Activated T-cell treated with anti-CD3 and anti-CD28 coated beads, Interleukin-2, amount 50 U/mL, for 24 hours (primary cell): Measurements from ENCODE around the gene SRP72.

Source experiments
- DNase-seq: peaks from one replicate; pipeline ENCODE4 v3.0.0-alpha.2; 2020
- H3K27ac Mint-ChIP-seq: 2 replicates; pipeline ENCODE4 v1.8.0; 2020; ENCODE audit warnings: mild to moderate bottlenecking, mixed read lengths
- H3K27me3 Mint-ChIP-seq: 2 replicates; pipeline ENCODE4 v1.8.0; 2020; ENCODE audit warnings: mixed read lengths
- H3K36me3 Mint-ChIP-seq: 2 replicates; pipeline ENCODE4 v1.8.0; 2020; ENCODE audit warnings: low read depth, mixed read lengths
- H3K4me1 Mint-ChIP-seq: 2 replicates; pipeline ENCODE4 v1.8.0; 2020; ENCODE audit warnings: low read depth, mixed read lengths
- H3K4me3 Mint-ChIP-seq: 2 replicates; pipeline ENCODE4 v1.8.0; 2020; ENCODE audit warnings: mild to moderate bottlenecking, moderate library complexity, mixed read lengths
- H3K9me3 Mint-ChIP-seq: 2 replicates; pipeline ENCODE4 v1.8.0; 2020; ENCODE audit warnings: mixed read lengths

Gene SRP72, protein sequence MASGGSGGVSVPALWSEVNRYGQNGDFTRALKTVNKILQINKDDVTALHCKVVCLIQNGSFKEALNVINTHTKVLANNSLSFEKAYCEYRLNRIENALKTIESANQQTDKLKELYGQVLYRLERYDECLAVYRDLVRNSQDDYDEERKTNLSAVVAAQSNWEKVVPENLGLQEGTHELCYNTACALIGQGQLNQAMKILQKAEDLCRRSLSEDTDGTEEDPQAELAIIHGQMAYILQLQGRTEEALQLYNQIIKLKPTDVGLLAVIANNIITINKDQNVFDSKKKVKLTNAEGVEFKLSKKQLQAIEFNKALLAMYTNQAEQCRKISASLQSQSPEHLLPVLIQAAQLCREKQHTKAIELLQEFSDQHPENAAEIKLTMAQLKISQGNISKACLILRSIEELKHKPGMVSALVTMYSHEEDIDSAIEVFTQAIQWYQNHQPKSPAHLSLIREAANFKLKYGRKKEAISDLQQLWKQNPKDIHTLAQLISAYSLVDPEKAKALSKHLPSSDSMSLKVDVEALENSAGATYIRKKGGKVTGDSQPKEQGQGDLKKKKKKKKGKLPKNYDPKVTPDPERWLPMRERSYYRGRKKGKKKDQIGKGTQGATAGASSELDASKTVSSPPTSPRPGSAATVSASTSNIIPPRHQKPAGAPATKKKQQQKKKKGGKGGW

DNA sequence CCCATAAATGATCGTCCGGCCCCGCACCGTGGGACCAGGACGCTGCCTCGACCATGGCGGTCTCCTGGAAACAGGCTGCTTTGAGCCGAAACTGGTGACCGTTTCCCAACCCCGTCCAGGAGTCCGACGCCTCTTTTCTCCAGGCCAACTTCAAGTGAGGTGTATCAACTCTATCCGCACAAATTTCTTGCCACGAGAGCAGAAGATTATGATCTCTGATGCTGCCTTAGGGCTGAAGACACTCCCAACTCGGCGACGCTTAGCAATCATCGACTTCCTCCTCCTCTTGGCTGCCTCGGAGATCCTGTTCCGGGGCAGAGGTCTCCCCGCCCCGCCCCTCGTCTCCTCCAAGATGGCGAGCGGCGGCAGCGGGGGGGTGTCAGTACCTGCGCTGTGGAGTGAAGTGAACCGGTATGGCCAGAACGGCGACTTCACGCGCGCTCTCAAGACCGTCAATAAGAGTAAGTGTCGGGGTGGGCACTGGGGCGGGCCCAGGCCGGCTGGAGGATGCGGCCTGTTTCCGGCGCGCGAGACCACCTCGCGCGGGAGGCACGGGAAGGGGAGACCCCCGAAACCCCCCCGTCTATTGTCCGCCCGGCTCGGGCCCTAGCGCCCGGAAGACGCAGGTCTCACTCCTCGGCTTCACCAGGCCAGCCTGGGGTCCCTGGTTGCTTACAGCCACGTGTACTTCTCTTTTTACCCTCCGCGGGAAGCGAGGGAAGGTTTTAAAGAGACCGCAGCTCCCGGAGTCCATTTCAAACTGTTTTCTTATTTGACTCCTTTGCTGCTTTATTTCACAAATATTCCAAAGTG, at the start of gene SRP72:
SRP72 (plus strand) TSS at position 334 of the 813 bp plus-strand sequence; CDS start at position 353, 19 bp downstream.
- Mint-ChIP-seq H3K9me3 (no peaks in the 10 kb centered on the region), H3K27me3 (no peaks in the 10 kb centered on the region), H3K36me3 (peaks cover 85% of the 10 kb centered on the region), H3K4me3 (peak within 1 kb of the TSS; percentile 98), H3K27ac (peak within 1 kb of the TSS; percentile 99), H3K4me1 (peaks cover 51% of the 10 kb centered on the region)
- peak; percentile 89 for DNase-seq

DNA sequence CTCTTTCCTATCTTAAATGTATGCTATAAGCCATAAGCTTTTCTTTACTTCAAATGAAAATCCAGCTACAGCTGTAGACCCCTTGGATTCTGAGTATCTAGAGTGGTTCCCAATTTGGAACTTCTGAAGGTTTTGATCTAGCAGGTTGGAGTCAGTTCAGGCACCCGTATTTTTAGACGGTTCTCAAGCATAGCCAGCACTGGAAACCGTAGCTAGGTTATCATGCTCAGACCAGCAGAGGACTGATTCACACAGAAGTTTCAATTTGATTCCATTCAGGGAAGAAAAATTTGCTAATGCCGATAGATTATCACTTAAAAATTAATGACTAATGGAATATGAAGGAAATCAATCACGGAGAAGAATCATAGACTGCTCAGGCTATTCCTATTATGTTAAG, 43.2 kb upstream of the SRP72 start:
- H3K27me3 Mint-ChIP-seq: no peaks in the 10 kb centered on the region
- H3K9me3 Mint-ChIP-seq: no peaks in the 10 kb centered on the region
- peaks cover 25% of the 10 kb centered on the region for H3K4me1 Mint-ChIP-seq
- H3K27ac Mint-ChIP-seq: no peak overlapping the region
- no peak overlapping the region for H3K4me3 Mint-ChIP-seq
- peaks cover 44% of the 10 kb centered on the region for H3K36me3 Mint-ChIP-seq
- no peak for DNase-seq

DNA sequence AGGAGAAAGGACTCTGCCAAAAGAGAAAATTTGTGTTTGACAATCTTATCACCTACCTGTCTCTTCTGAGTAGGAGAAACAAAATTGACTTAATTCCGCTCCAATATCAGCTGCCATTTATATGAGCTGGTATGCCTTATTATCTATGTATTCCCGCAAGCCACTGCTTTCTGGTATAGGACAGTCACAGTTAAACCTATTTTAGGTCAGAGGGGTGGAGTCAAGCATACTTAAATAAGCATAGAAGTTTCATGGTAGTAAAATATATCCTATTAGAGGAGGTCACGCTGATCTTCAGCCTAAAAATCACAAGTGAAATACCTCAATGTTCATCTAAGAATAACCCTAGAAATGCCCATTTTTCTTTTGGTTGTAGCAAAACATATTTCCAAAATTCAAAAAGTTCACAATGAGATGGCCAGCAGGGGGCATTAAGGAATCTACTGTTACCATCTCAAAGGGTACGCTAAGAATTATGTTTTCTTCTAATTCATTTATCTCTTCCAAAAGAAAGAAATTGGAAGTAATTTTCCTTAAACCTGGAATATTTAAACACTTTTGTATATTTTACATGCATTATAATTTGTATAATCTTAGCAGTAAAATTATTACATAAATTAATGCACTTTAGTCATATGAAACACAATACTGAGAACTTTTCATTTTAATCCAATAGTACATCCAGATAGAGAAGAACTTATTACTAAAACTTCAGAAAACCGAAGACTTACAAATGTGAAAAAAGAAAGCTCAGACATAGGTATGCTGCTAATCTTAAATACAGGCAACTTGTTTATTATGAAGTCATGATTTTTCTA, 42.5 kb upstream of the SRP72 start:
- no peak for DNase-seq
- Mint-ChIP-seq H3K4me3 (no peak overlapping the region), H3K4me1 (peaks cover 31% of the 10 kb centered on the region), H3K27ac (no peak overlapping the region), H3K36me3 (peaks cover 44% of the 10 kb centered on the region), H3K9me3 (no peaks in the 10 kb centered on the region), H3K27me3 (no peaks in the 10 kb centered on the region)

DNA sequence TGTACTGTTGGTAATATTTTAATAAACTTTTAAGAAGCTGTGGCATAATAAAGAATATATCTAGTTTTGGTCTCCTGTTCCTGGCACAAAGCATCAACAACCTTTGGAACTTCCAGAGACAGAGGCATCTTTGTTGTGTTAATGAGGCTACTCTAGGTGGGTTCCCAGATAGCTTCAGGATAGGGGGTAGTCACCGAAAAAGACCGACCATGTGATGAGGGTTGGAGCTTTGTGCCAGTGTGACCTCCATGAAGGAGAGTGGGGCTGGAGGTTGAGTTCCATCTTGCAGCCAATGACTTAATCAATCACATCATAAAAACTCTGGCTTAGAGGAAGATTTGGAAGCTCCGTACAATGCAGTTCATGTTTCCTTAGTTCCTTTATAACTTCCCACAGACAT, 41.9 kb upstream of the SRP72 start:
- Mint-ChIP-seq H3K9me3 (no peaks in the 10 kb centered on the region), H3K27ac (no peak overlapping the region), H3K27me3 (no peaks in the 10 kb centered on the region), H3K4me1 (peaks cover 36% of the 10 kb centered on the region), H3K36me3 (peaks cover 43% of the 10 kb centered on the region), H3K4me3 (no peak overlapping the region)
- DNase-seq: no peak

DNA sequence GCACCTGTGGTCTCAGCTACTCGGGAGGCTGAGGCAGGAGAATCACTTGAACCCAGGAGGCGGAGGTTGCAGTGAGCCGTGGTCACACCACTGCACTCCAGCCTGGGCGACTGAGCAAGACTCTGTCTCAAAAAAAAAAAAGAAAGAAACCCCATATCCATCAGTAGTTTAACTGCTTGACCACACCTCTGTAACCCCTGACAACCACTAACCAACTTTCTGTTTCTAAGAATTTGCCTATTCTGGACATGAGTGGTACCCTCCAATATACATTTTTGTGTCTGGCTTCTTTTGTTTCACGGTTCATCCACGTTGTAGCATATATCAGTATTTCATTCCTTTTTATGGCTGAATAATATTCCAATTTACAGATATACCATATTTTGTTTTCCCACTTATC, 41.1 kb upstream of the SRP72 start:
- Mint-ChIP-seq H3K4me1 (peaks cover 41% of the 10 kb centered on the region), H3K27me3 (no peaks in the 10 kb centered on the region), H3K27ac (no peak overlapping the region), H3K4me3 (no peak overlapping the region), H3K36me3 (peaks cover 42% of the 10 kb centered on the region), H3K9me3 (no peaks in the 10 kb centered on the region)
- DNase-seq: no peak

DNA sequence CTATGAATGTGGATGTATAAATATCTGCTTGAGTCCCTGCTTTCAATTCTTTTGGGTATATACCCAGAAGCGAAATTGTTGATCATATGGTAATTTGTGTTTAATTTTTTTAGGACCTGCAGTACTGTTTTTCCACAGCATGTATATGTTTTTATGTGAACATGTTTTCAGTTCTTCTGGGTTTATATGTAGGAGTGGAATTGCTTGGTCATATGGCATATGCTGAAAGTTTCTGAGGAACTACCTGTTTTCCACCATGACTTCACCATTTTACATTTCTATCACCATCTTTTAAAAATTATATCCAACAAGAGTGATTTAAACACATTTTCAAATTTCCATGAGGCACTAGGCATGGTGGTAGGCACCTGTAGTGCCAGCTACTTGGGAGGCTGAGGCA, 40.2 kb upstream of the SRP72 start:
- no peaks in the 10 kb centered on the region for H3K27me3 Mint-ChIP-seq
- H3K4me3 Mint-ChIP-seq: no peak overlapping the region
- no peak overlapping the region for H3K27ac Mint-ChIP-seq
- H3K4me1 Mint-ChIP-seq: peaks cover 50% of the 10 kb centered on the region
- no peaks in the 10 kb centered on the region for H3K9me3 Mint-ChIP-seq
- no peak for DNase-seq
- peaks cover 47% of the 10 kb centered on the region for H3K36me3 Mint-ChIP-seq

DNA sequence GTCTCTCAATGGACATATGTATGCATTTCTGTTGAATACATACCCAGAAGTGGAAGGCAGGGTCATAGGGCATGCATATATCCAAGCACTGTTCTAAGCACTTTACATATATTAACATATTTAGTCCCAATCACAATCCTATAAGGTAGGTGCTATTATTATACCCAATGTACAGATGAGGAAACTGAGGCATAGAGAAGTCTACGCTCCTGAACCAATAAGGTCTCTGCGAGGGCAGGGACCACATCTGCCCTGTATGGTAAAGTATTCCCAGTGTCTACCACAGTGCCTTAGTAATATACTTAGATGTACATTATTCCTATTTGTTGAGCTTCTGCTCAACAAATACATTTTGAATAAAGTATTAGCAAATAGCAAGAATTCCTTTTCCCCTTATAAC, 37.2 kb upstream of the SRP72 start:
- Mint-ChIP-seq H3K9me3 (no peaks in the 10 kb centered on the region), H3K27me3 (no peaks in the 10 kb centered on the region), H3K27ac (no peak overlapping the region), H3K36me3 (peaks cover 56% of the 10 kb centered on the region), H3K4me1 (peaks cover 59% of the 10 kb centered on the region), H3K4me3 (no peak overlapping the region)
- no peak for DNase-seq

DNA sequence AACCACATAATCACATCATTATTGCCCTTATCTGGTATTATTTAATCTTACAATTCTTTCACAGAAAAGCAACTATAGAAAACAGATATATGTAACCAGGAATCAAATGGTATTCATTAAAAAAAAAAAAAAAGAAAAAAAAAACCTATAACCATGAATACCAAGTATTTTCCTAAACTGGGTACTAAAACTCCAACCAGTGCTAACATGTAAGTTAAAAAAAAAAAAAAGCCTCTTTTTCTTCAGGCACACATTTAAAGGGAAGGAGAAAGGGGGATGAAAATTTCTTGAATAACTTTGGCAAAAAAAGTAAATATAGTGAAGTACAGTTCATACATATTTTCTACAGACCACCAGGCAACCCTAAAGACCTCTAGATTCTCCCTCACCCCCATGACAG, 34.1 kb upstream of the SRP72 start:
- H3K4me1 Mint-ChIP-seq: peaks cover 44% of the 10 kb centered on the region
- H3K36me3 Mint-ChIP-seq: peaks cover 60% of the 10 kb centered on the region
- H3K4me3 Mint-ChIP-seq: peak overlapping the region; percentile 94
- peak overlapping the region; percentile 23 for H3K27ac Mint-ChIP-seq
- no peaks in the 10 kb centered on the region for H3K27me3 Mint-ChIP-seq
- no peaks in the 10 kb centered on the region for H3K9me3 Mint-ChIP-seq
- no peak for DNase-seq

DNA sequence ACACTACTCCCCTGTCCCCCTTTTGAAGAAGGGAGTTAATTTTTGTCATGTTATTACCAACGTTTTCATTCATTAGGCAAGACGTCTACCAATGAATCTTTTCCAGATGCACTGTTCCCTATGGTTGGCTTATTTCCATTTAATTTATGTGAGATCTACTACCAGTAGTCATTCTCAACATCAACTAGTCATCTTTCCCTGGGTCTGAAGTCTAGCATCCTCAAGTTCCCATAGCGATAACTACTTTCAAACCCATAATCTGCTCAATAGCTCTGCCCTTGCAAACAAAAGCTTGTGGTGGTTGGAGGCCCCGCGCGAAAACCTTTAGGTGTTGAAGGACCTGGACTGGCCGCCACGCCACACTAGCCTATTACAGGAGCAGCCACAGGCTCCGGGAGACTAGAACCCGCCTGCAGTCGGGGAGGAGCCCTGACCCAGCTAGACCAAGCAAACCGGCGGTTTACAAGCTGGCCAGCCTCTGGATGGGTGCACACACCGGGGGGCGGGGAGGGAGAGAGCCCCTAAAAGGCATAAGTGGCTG, 32.7 kb upstream of the SRP72 start:
- H3K27me3 Mint-ChIP-seq: no peaks in the 10 kb centered on the region
- peaks cover 50% of the 10 kb centered on the region for H3K4me1 Mint-ChIP-seq
- no peaks in the 10 kb centered on the region for H3K9me3 Mint-ChIP-seq

DNA sequence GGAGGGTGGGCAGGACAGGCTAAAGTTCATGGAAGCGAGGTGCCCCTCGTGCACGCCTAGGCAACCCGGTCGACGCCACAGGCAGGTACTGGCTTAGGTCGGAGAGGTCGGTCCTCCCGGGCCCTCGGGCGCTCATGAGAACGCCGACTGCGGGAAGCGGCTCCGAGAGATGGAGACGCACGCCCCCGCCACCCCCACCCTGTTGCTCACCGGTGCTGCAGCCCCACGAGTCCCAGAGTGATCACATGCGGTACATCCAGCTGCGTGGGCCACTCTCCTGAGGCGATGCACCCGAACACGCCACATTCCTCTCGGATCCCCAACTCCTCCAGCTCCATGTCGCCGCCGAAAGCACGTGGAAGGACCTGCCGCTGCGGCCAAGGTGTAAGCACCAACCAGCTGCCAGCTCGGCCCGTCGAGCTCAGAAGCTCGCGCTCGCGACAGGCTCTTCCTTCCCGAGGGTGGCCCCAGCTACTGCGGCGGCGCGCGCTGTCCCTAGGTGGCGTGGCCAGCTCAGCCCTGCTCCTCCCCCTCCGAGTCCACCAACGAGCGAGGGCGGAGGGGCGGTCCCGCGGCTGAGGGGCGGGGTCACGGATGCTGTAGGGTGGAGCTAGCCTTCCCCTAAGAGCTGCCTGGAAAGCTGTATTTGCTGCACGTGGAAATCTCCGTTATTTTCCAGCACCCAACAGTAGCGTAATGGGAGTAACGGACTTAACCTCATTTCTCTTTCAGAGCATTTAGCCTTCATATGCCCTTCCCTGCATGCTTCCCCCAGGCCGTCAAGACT, 32.1 kb upstream of the SRP72 start, which contains the start of gene PPAT:
PPAT (minus strand) TSS at position 476 of the 787 bp plus-strand sequence; CDS start at position 338, 138 bp downstream.
- Mint-ChIP-seq H3K4me1 (peaks cover 51% of the 10 kb centered on the region), H3K36me3 (peaks cover 79% of the 10 kb centered on the region), H3K27me3 (no peaks in the 10 kb centered on the region), H3K27ac (peak within 1 kb of the TSS; percentile 96), H3K9me3 (no peaks in the 10 kb centered on the region), H3K4me3 (peak within 1 kb of the TSS; percentile 94)
- DNase-seq: peak; percentile 99

More for the DNA sequence above, 32.7 kb upstream of the SRP72 start:
- Mint-ChIP-seq H3K4me3 (peak overlapping the region; percentile 94), H3K27ac (peak overlapping the region; percentile 96), H3K36me3 (peaks cover 72% of the 10 kb centered on the region)
- no peak for DNase-seq

DNA sequence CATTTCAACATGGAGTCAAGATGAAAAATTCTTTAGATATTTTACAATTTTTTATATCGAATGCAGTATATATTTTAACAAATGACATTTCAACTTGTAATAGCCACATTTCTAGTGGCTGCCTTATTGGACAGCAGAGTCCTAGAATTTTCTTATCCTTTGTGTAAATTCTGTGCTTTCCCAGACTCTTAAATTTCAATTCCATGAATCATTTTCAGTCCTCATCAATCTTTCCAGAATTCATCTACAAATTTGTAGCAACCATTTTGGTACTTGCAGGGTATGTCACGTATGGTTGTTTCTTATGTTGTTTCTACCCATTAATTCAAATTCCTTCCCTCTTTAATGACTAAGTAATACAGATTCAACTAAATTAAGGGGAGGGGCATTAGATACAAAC, 28.7 kb upstream of the SRP72 start:
- peak overlapping the region; percentile 94 for H3K4me3 Mint-ChIP-seq
- no peak for DNase-seq
- H3K27me3 Mint-ChIP-seq: no peaks in the 10 kb centered on the region
- H3K36me3 Mint-ChIP-seq: peaks cover 86% of the 10 kb centered on the region
- no peaks in the 10 kb centered on the region for H3K9me3 Mint-ChIP-seq
- peaks cover 47% of the 10 kb centered on the region for H3K4me1 Mint-ChIP-seq
- no peak overlapping the region for H3K27ac Mint-ChIP-seq

DNA sequence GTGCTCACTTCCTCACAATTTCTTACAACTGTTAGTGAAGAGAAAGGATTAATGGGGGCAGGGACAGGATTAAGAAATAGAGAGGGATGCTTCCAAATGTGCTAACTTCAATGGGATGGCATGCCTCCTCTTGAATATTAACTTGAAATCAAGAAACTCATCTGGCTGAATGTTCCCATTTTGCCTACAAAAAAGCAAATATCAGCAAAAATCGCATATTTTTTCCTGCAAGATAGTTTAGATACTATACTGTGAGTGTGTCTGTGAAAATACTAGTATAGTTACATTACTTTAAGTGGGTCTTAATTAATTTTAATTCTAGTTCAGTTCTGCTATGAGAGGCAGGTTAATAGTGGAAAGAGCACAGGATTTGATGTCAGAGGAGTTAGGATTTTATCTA, 26.4 kb upstream of the SRP72 start:
- Mint-ChIP-seq H3K9me3 (no peaks in the 10 kb centered on the region), H3K27me3 (no peaks in the 10 kb centered on the region), H3K4me1 (peaks cover 56% of the 10 kb centered on the region), H3K36me3 (peaks cover 93% of the 10 kb centered on the region), H3K4me3 (peak overlapping the region; percentile 33), H3K27ac (peak overlapping the region; percentile 64)
- no peak for DNase-seq

DNA sequence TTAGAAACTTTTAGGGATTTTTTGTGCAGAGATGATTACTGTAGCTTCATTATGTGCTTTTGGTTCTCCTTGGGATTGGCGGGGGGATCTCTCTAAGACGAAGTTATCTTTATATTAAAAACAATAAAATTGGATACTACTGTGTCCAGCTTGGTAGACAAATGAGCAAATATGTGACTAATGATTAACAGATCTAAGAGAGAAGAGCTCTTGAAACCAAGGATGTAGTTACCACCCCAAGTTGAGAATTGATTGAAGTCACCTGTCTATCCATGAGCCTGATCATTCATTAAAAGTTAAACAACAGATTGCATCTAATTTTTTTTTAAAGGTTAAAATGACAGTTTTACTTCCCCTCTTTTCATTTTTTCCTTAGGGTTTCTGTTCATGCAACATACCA, 22.7 kb upstream of the SRP72 start:
- Mint-ChIP-seq H3K27me3 (no peaks in the 10 kb centered on the region), H3K4me3 (no peak overlapping the region), H3K4me1 (peaks cover 48% of the 10 kb centered on the region), H3K27ac (peak overlapping the region; percentile 22), H3K36me3 (peaks cover 95% of the 10 kb centered on the region), H3K9me3 (no peaks in the 10 kb centered on the region)
- no peak for DNase-seq
